Measurements from ENCODE around the gene NUDT7.

GRCh38 chr16:77675464-77676324 is 46.6 kb upstream of the NUDT7 start:
- no peak for TF ChIP-seq EZH2 (IDR thresholded peaks at IDR 0.05; ENCODE audit: borderline replicate concordance, low read length)
- peak; percentile 88 to 91 for TF ChIP-seq CTCF (conservative IDR thresholded peaks at IDR 0.05 in 1 of 2, IDR thresholded peaks at IDR 0.05 in 1 of 2; ENCODE audit: extremely low read depth in 1 of 2, insufficient read depth in 1 of 2, low read depth in 1 of 2, low read length in 2 of 2)

All from mammary epithelial cell (primary cell).